Diencephalon (tissue), 1 donor: Measurements from ENCODE around the gene KRT3. TPM values are rescaled to one million over a fixed set of nuclear protein-coding genes. Genes with fewer than 3 reads are reported as not detected.

Experiments
- small RNA-seq: library from RNA; depleted of rRNA; stranded (forward); fragments of <200 nt; gene quantifications from one replicate; pipeline ENCODE3, GENCODE V24; 2014
- total RNA-seq: library from RNA; depleted of rRNA; stranded (reverse); fragments of >200 nt; gene quantifications from one replicate; pipeline ENCODE4 v1.2.3, GENCODE V29; 2014

Gene KRT3
- total RNA-seq = 0.23 TPM

GRCh38 chr12:52795694-52796428 is at the start of gene KRT3:
TSS of gene KRT3 (minus strand) at chr12:52796117. CDS start at chr12:52796042, 75 bp downstream.

GRCh38 chr12:52833922-52834726 is 38.2 kb upstream of the KRT3 start, which contains the start of gene KRT79:
TSS of gene KRT79 (minus strand) at chr12:52834311. CDS start at chr12:52834260, 51 bp downstream.

GRCh38 chr12:52813885-52814709 is 18.2 kb upstream of the KRT3 start, which contains the start of gene KRT4:
TSS of gene KRT4 (minus strand) at chr12:52814116. CDS start at chr12:52814058, 58 bp downstream.

GRCh38 chr12:52776913-52777395 is 19.0 kb downstream of the KRT3 start, which contains the start of gene KRT76:
TSS of gene KRT76 (minus strand) at chr12:52777345. CDS start at chr12:52777291, 54 bp downstream.

Small RNAs within 50 kb of the gene (small RNA-seq; reads per million reads assigned to genes)
- not detected for gene AC107016.2

Other genes with a start within 250 kb of the KRT3 start
- gene KRT71, start 243.0 kb downstream of the KRT3 start, total RNA-seq = not detected
- gene KRT74, start 222.3 kb downstream of the KRT3 start, total RNA-seq = not detected
- gene KRT72, start 194.7 kb downstream of the KRT3 start, total RNA-seq = 0.23 TPM
- gene KRT73, start 177.6 kb downstream of the KRT3 start, total RNA-seq = not detected
- not detected for gene KRT2, start 143.9 kb downstream of the KRT3 start, total RNA-seq
- 0.46 TPM for gene KRT1, start 115.7 kb downstream of the KRT3 start, total RNA-seq
- not detected for gene KRT77, start 92.6 kb downstream of the KRT3 start, total RNA-seq
- gene KRT76, start 18.8 kb downstream of the KRT3 start, total RNA-seq = not detected
- gene KRT4, start 18.0 kb upstream of the KRT3 start, total RNA-seq = not detected
- gene KRT79, start 38.2 kb upstream of the KRT3 start, total RNA-seq = not detected
- not detected for gene KRT78, start 52.9 kb upstream of the KRT3 start, total RNA-seq
- 0.92 TPM for gene KRT8, start 109.0 kb upstream of the KRT3 start, total RNA-seq
- gene KRT18, start 153.0 kb upstream of the KRT3 start, total RNA-seq = 19.4 TPM
- gene EIF4B, start 210.3 kb upstream of the KRT3 start, total RNA-seq = 601 TPM